Mucosa of descending colon (tissue), 3 donors: ENCODE results near the gene LILRB5. TPM values are rescaled to one million over a fixed set of nuclear protein-coding genes. Genes with fewer than 3 reads are reported as not detected.
A peak's percentile ranks its signal among the peaks of the same experiment; 100 is the strongest.
"Not testable (repeated sequence)": the region's sequence is repeated elsewhere in the genome, so short reads cannot be mapped to it uniquely, and the experiment has no call there.

ENCODE experiments used
- ATAC-seq: fragments of 200-7000 bp; cut with Tn5 transposase; one replicate; pipeline ENCODE4 v1.9.1; 2020; ENCODE audit warnings: mild to moderate bottlenecking, moderate library complexity
- DNase-seq, 3 donors: peaks; one replicate each; pipeline ENCODE4 v3.0.0-alpha.2; 2020
- H3K36me3 ChIP-seq: fragments of 200-600 bp; one replicate; pipeline ENCODE4 v1.8.0; 2021; ENCODE audit warnings: low read depth, mild to moderate bottlenecking
- H3K4me1 ChIP-seq: fragments of 200-600 bp; one replicate; pipeline ENCODE4 v1.8.0; 2021; ENCODE audit warnings: low read depth, mild to moderate bottlenecking
- H3K4me3 ChIP-seq: fragments of 200-600 bp; one replicate; pipeline ENCODE4 v1.8.0; 2021; ENCODE audit warnings: mild to moderate bottlenecking
- H3K9me3 ChIP-seq: fragments of 200-600 bp; one replicate; pipeline ENCODE4 v1.8.0; 2021; ENCODE audit warnings: mild to moderate bottlenecking
- CTCF ChIP-seq: fragments of 200-600 bp; IDR thresholded peaks from one replicate; pipeline ENCODE4 v1.8.0; 2022; ENCODE audit warnings: antibody characterized with exemption, mild to moderate bottlenecking
- intact Hi-C, 2 donors: fragments of 100-400 bp; cut with DNase I in 1 of 2; cut with micrococcal nuclease in 1 of 2; formaldehyde crosslinking; loops; one replicate each; pipeline versions ENCODE4 v1.11.0 to v1.11.1; 2022; cut with DNase I, micrococcal nuclease
- total RNA-seq, 3 donors: library from RNA; stranded (reverse); fragmentation: NEBNext Ultra II Directional in 2 of 3; extraction: Animal tissue kit (Norgen Biotek cat#: 25700) in 2 of 3; gene quantifications; one replicate each; pipeline versions ENCODE4 v1.2.1 to v1.2.4, GENCODE V29; 2021 to 2023
- donor health status: DM: no; HTN: no; CAD: no; lungs with moderate emphysema.
- donor health status: DM: no; HTN: no; CAD: no.
- donor health status: DM: no; HTN: yes; CAD: no.

The LILRB5 gene
- total RNA-seq, 3 donors from 2014 or later = 5.4 to 17.5 (median 12.2) TPM

- no peak for DNase-seq
- H3K4me3 ChIP-seq = no peak overlapping the region
- intact Hi-C loops = no loop called here
- no peaks in the 10 kb centered on the region for H3K9me3 ChIP-seq
- H3K36me3 ChIP-seq = no peaks in the 10 kb centered on the region
- no peak for TF ChIP-seq CTCF
- no peak for ATAC-seq
- no peaks in the 10 kb centered on the region for H3K4me1 ChIP-seq
Observed at GRCh38 chr19:54275951-54276350, 18.9 kb upstream of the LILRB5 start.

GRCh38 chr19:54274516-54274915 lies 17.4 kb upstream of the LILRB5 start:
- H3K9me3 ChIP-seq, H3K4me1 ChIP-seq, H3K36me3 ChIP-seq, ATAC-seq, intact Hi-C loops, H3K4me3 ChIP-seq: not testable (repeated sequence)
- DNase-seq = peak in 1 of 3 donors; percentile 31

GRCh38 chr19:54273821-54274220 lies 16.7 kb upstream of the LILRB5 start:
- ATAC-seq (no peak), DNase-seq (no peak)
- intact Hi-C loops = no loop called here
- no peaks in the 10 kb centered on the region for H3K9me3 ChIP-seq
- no peak overlapping the region for H3K4me3 ChIP-seq
- no peaks in the 10 kb centered on the region for H3K4me1 ChIP-seq
- H3K36me3 ChIP-seq = no peaks in the 10 kb centered on the region
- TF ChIP-seq CTCF = no peak

GRCh38 chr19:54272181-54272580 lies 15.1 kb upstream of the LILRB5 start:
- H3K4me3 ChIP-seq, H3K4me1 ChIP-seq, intact Hi-C loops, ATAC-seq, H3K36me3 ChIP-seq, DNase-seq, H3K9me3 ChIP-seq: not testable (repeated sequence)

GRCh38 chr19:54271587-54271986 lies 14.5 kb upstream of the LILRB5 start:
- H3K4me1 ChIP-seq, H3K36me3 ChIP-seq, H3K9me3 ChIP-seq, DNase-seq, H3K4me3 ChIP-seq, intact Hi-C loops: not testable (repeated sequence)
- peak; percentile 34 for ATAC-seq

- no peaks in the 10 kb centered on the region for H3K36me3 ChIP-seq
- no peaks in the 10 kb centered on the region for H3K9me3 ChIP-seq
- intact Hi-C loops = no loop called here
- no peak overlapping the region for H3K4me3 ChIP-seq
- DNase-seq (peak in 2 of 3 donors; percentile 27 to 42), ATAC-seq (peak; percentile 50)
- no peaks in the 10 kb centered on the region for H3K4me1 ChIP-seq
- no peak for TF ChIP-seq CTCF
Observed at GRCh38 chr19:54271106-54271505, 14.0 kb upstream of the LILRB5 start.

DNA sequence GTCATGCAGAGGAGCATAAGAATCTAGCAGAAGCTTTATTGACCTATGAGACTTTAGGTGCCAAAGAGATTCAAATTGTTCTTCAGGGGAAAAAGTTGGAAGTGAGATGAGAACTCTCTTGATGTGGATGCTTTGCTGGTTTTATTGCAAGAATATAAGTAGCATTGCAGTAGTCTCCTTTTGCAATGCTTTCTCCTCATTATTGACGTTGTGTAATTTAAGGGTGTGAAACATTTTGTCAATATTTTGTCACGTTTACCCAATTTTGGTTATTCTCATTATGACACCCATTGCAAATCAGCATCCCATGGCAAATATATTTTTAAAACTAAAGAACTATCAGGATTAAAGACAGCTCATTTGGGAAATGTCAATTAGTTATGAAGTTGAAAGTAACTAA lies 11.9 kb upstream of the LILRB5 start:
- no peak overlapping the region for H3K4me3 ChIP-seq
- DNase-seq (no peak), ATAC-seq (no peak)
- intact Hi-C loops = no loop called here
- H3K36me3 ChIP-seq = no peaks in the 10 kb centered on the region
- TF ChIP-seq CTCF = no peak
- H3K4me1 ChIP-seq = no peaks in the 10 kb centered on the region
- H3K9me3 ChIP-seq = no peaks in the 10 kb centered on the region
